HepG2 (cell line): ENCODE data around the gene MARCHF4. TPM values are rescaled to one million over a fixed set of nuclear protein-coding genes. Genes with fewer than 3 reads are reported as not detected.

Experiments
- ATAC-seq: fragments of 200-7000 bp; cut with Tn5 transposase; 3 replicates; pipeline ENCODE4 v1.9.1; 2020; ENCODE audit warnings: mild to moderate bottlenecking, moderate library complexity
- BruUV-seq: library from RNA; stranded (reverse); fragments of 400-500 nt; replicated peaks from 2 replicates; lab custom pipeline; 2021; lab: Mats Ljungman, UMichigan
- CTCF ChIA-PET: fragments of 300-600 bp; formaldehyde crosslinking; extraction: SDS; loops from one replicate; lab custom pipeline; 2021; ENCODE audit warnings: low total read pairs, inconsistent platforms, low intra/inter-chr PET ratio; lab: Yijun Ruan, JAX
- POLR2A ChIA-PET: fragments of 350-600 bp; sonication (Branson Sonifier 250); formaldehyde crosslinking; loops from one replicate; lab custom pipeline; 2020; ENCODE audit warnings: antibody characterized with exemption, inconsistent platforms; lab: Yijun Ruan, JAX
- DNase-seq: peaks from one replicate; pipeline ENCODE4 v3.0.0-alpha.2; 2015; ENCODE audit warnings: low spot score
- FAIRE-seq: peaks from 3 replicates; lab custom pipeline; 2011; peaks lifted over from hg19 to GRCh38; lab: Jason Lieb, UNC
- H2AFZ ChIP-seq: one replicate; pipeline ENCODE4 v1.6.1; 2011; ENCODE audit warnings: low read length, inconsistent platforms
- H3K27ac ChIP-seq: fragments of 300-600 bp; 3 replicates; pipeline ENCODE4 v1.8.0; 2011; ENCODE audit warnings: mixed run types, mild to moderate bottlenecking, mixed read lengths, low read length, inconsistent platforms; ENCODE audit not compliant: insufficient read depth; ENCODE audit errors: extremely low read length
- H3K27me3 ChIP-seq, 2 experiments: fragments of 200-600 bp in 1 of 2; 2 replicates in 1 of 2; 3 replicates in 1 of 2; pipeline versions ENCODE4 v1.6.0 to v1.8.0; 2011; ENCODE audit warnings: low read length in 2 of 2, mild to moderate bottlenecking in 2 of 2, moderate library complexity in 2 of 2, inconsistent platforms in 1 of 2; ENCODE audit not compliant: insufficient read depth in 2 of 2, control insufficient read depth in 1 of 2
- H3K36me3 ChIP-seq, 2 experiments: fragments of 200-600 bp in 1 of 2; replicated peaks in 1 of 2; 2 replicates in 1 of 2; 3 replicates in 1 of 2; pipeline versions ENCODE4 v1.5.1 to v1.8.0; 2011; ENCODE audit warnings: low read length in 2 of 2, inconsistent platforms in 1 of 2; ENCODE audit not compliant: insufficient read depth in 2 of 2, control insufficient read depth in 1 of 2
- H3K4me1 ChIP-seq: 2 replicates; pipeline ENCODE4 v1.5.1; 2012; ENCODE audit warnings: low read length, inconsistent platforms; ENCODE audit not compliant: insufficient read depth
- H3K4me2 ChIP-seq: 2 replicates; pipeline ENCODE4 v1.6.0; 2011; ENCODE audit warnings: low read depth, low read length, inconsistent platforms
- H3K4me3 ChIP-seq, 3 experiments: fragments of 200-600 bp in 1 of 3; sonication (generic), shearing (Covaris generic) in 1 of 3; replicated peaks in 1 of 3; 2 replicates each; pipeline ENCODE4 v1.5.1; 2011 to 2016; ENCODE audit warnings: low read length in 3 of 3, inconsistent platforms in 2 of 3, low read depth in 2 of 3, mild to moderate bottlenecking in 2 of 3, control low read depth in 1 of 3, mixed read lengths in 1 of 3; ENCODE audit not compliant: insufficient read depth in 1 of 3
- H3K79me2 ChIP-seq: one replicate; pipeline ENCODE4 v1.6.1; 2011; ENCODE audit warnings: low read length, inconsistent platforms; ENCODE audit not compliant: insufficient read depth
- H3K9ac ChIP-seq: 2 replicates; pipeline ENCODE4 v1.6.0; 2011; ENCODE audit warnings: mild to moderate bottlenecking, low read depth, low read length, inconsistent platforms; ENCODE audit not compliant: insufficient read depth
- H3K9me3 ChIP-seq: 2 replicates; pipeline ENCODE4 v1.5.1; 2012; ENCODE audit warnings: mild to moderate bottlenecking, low read length
- H4K20me1 ChIP-seq: 2 replicates; pipeline ENCODE4 v1.6.0; 2011; ENCODE audit warnings: inconsistent platforms, mild to moderate bottlenecking, low read length, moderate library complexity; ENCODE audit not compliant: insufficient read depth
- ADNP ChIP-seq: sonication (generic); formaldehyde crosslinking; IDR thresholded peaks from 2 replicates; pipeline ENCODE4 v1.4.0; 2020; ENCODE audit warnings: missing genetic modification reagents
- ATF7 ChIP-seq, 2 experiments: fragments of 450-650 bp in 1 of 2; sonication (generic) in 1 of 2; formaldehyde crosslinking in 1 of 2; IDR thresholded peaks; 2 replicates each; pipeline versions ENCODE4 v1.4.0 to v1.6.1; 2016 to 2020; ENCODE audit warnings: antibody characterized with exemption in 1 of 2, mild to moderate bottlenecking in 1 of 2, missing genetic modification reagents in 1 of 2
- KIAA2018 ChIP-seq: sonication (generic); formaldehyde crosslinking; IDR thresholded peaks from 2 replicates; pipeline ENCODE4 v1.5.0; 2020; ENCODE audit warnings: mild to moderate bottlenecking, missing genetic modification reagents, borderline replicate concordance
- TCF12 ChIP-seq, 2 experiments: fragments of 450-650 bp in 1 of 2; sonication (generic) in 1 of 2; formaldehyde crosslinking in 1 of 2; IDR thresholded peaks; 2 replicates each; pipeline versions ENCODE4 v1.6.1 to v1.8.0; 2017 to 2022; ENCODE audit warnings: antibody characterized with exemption in 1 of 2, mild to moderate bottlenecking in 1 of 2, missing genetic modification reagents in 1 of 2, moderate library complexity in 1 of 2
- ZNF34 ChIP-seq: sonication (generic); formaldehyde crosslinking; IDR thresholded peaks from 2 replicates; pipeline ENCODE4 v1.4.0; 2020; ENCODE audit warnings: mild to moderate bottlenecking, missing genetic modification reagents, borderline replicate concordance
- ZNF589 ChIP-seq: sonication (generic); formaldehyde crosslinking; conservative IDR thresholded peaks from 2 replicates; pipeline ENCODE4 v1.8.0; 2022; ENCODE audit warnings: mild to moderate bottlenecking, moderate library complexity, missing genetic modification reagents
- WGBS: methylation state at CpG from one replicate; pipeline ENCODE4 v1.1.6; 2017; ENCODE audit warnings: low lambda C conversion rate; 5-methylcytosine and 5-hydroxymethylcytosine counted together
- in situ Hi-C: cut with HindIII; loops from 2 replicates; pipeline ENCODE4 v1.10.0; 2017; ENCODE audit warnings: low pct_unique_long_range_greater_than_20kb; ENCODE audit not compliant: extremely low pct_ligation_motif_present
- intact Hi-C: fragments of 100-400 bp; cut with micrococcal nuclease; formaldehyde crosslinking; loops from one replicate; pipeline ENCODE4 v1.10.0; 2022; ENCODE audit not compliant: unreplicated experiment
- polyA plus RNA-seq, 8 experiments: library from polyadenylated mRNA; depleted of rRNA in 3 of 8; stranded (reverse) in 7 of 8; unstranded in 1 of 8; fragments of >200 nt; fragmentation: Illumina TruSeq in 4 of 8; extraction: Trizol in 4 of 8; gene quantifications; 2 replicates each; pipeline versions ENCODE4 v1.2.1 to v1.2.3, GENCODE V29; 2011 to 2016; ENCODE audit warnings: low read depth in 4 of 8, missing spikeins in 1 of 8, mixed read lengths in 1 of 8; ENCODE audit not compliant: insufficient read depth in 1 of 8
- total RNA-seq, 5 experiments: library from RNA; depleted of rRNA; stranded (reverse); fragments of >200 nt; fragmentation: Illumina TruSeq; extraction: Trizol; gene quantifications; 2 replicates each; pipeline ENCODE4 v1.2.3, GENCODE V29; 2016; ENCODE audit warnings: low read depth in 1 of 5

MARCHF4 gene
- total and polyA plus RNA-seq, 2 of the 13 experiments (the other 11 are each of a cell fraction or from before 2014, with no cell fraction given) = not detected

GRCh38 chr2:216362730-216363129, 9.6 kb downstream of the MARCHF4 start:
- no peak for TF ChIP-seq ZNF34 (CRISPR knock-in tag)
- 0 out of 2 replicates have a peak, but pooled peaks have one; percentile 5 for TF ChIP-seq ATF7 (IDR thresholded peaks at IDR 0.05)
- no peak for TF ChIP-seq ATF7 (CRISPR knock-in tag; IDR thresholded peaks at IDR 0.05)
- no peak for TF ChIP-seq ZNF589
- no peak for TF ChIP-seq TCF12 (IDR thresholded peaks at IDR 0.05)
- no peak for TF ChIP-seq TCF12 (CRISPR knock-in tag; IDR thresholded peaks at IDR 0.05)
- no peak for TF ChIP-seq ADNP (CRISPR knock-in tag)
- no peak for TF ChIP-seq KIAA2018 (CRISPR knock-in tag)
- intact Hi-C loops (no loop called here), in situ Hi-C loops (no loop called here)
- Histone ChIP-seq H3K9ac (no peak overlapping the region), H3K4me2 (no peak overlapping the region), H2AFZ (no peak overlapping the region), H3K4me3 (no peak overlapping the region), H3K4me1 (no peaks in the 10 kb centered on the region), H3K27me3 (peaks cover 0 to 3% of the 10 kb centered on the region in 2 experiments; a peak in 1 of 5 replicates), H4K20me1 (no peaks in the 10 kb centered on the region), H3K36me3 (no peaks in the 10 kb centered on the region), H3K79me2 (no peaks in the 10 kb centered on the region), H3K9me3 (no peaks in the 10 kb centered on the region), H3K27ac (no peak overlapping the region)
- FAIRE-seq (no peak), DNase-seq (no peak), ATAC-seq (no peak)
- no TSS peak for BruUV-seq
- WGBS = 2% methylated on average over 2 of the region's 2 CpGs
- CTCF ChIA-PET = no interaction called here
- POLR2A ChIA-PET = no interaction called here
